H1 (cell line): ENCODE measurements around the gene LIPG. TPM values are rescaled to one million over a fixed set of nuclear protein-coding genes. Genes with fewer than 3 reads are reported as not detected.

Source experiments
- CBX8 ChIP-seq: fragments of 300-800, 300-1000 bp; sonication (generic); IDR thresholded peaks from 2 replicates; pipeline ENCODE4 v1.7.1; 2016; ENCODE audit warnings: low read depth, low read length, borderline replicate concordance
- CHD7 ChIP-seq: fragments of 300-600 bp; sonication (generic); IDR thresholded peaks from 2 replicates; pipeline ENCODE4 v1.7.1; 2012; ENCODE audit warnings: low read length, moderate library complexity, mild to moderate bottlenecking, inconsistent platforms; ENCODE audit not compliant: insufficient replicate concordance
- CTBP2 ChIP-seq: IDR thresholded peaks from 2 replicates; pipeline ENCODE4 v1.7.0; 2011; ENCODE audit warnings: borderline replicate concordance, mild to moderate bottlenecking, moderate library complexity, mixed read lengths, low read length; ENCODE audit not compliant: insufficient read depth, insufficient read length
- KDM1A ChIP-seq: fragments of 200-600, 300-600 bp; sonication (generic); IDR thresholded peaks from 2 replicates; pipeline ENCODE4 v1.7.1; 2016; ENCODE audit warnings: mild to moderate bottlenecking, low read length, borderline replicate concordance
- RXRA ChIP-seq: IDR thresholded peaks from 2 replicates; pipeline ENCODE4 v1.6.1; 2011; ENCODE audit warnings: low read depth, mild to moderate bottlenecking, low read length, moderate library complexity; ENCODE audit not compliant: insufficient read depth
- SAP30 ChIP-seq: fragments of 300-600 bp; sonication (generic); IDR thresholded peaks from 2 replicates; pipeline ENCODE4 v1.7.1; 2012; ENCODE audit warnings: low read length, moderate library complexity, mild to moderate bottlenecking, inconsistent platforms; ENCODE audit not compliant: insufficient read depth, insufficient replicate concordance
- SIN3A ChIP-seq, 2 experiments: IDR thresholded peaks in 1 of 2; conservative IDR thresholded peaks in 1 of 2; 2 replicates each; pipeline ENCODE4 v1.6.1; 2011 to 2012; ENCODE audit warnings: low read length in 2 of 2, improper control_type of control experiment in 1 of 2, low read depth in 1 of 2, mild to moderate bottlenecking in 1 of 2
- SP4 ChIP-seq: IDR thresholded peaks from 2 replicates; pipeline ENCODE4 v1.6.1; 2012; ENCODE audit warnings: low read length, inconsistent platforms
- TAF7 ChIP-seq: optimal IDR thresholded peaks from 2 replicates; pipeline ENCODE3; 2011; ENCODE audit warnings: low read depth, mild to moderate bottlenecking, inconsistent platforms, low read length, moderate library complexity, borderline replicate concordance
- TBP ChIP-seq: IDR thresholded peaks from 2 replicates; pipeline ENCODE4 v1.6.1; 2011; ENCODE audit warnings: low read depth, low read length, improper control_type of control experiment
- ZNF274 ChIP-seq: IDR thresholded peaks from 2 replicates; pipeline ENCODE4 v1.7.0; 2012; ENCODE audit warnings: low read length, borderline replicate concordance; ENCODE audit errors: extremely low read depth
- polyA plus RNA-seq, 7 experiments: library from polyadenylated mRNA; depleted of rRNA in 3 of 7; stranded (reverse) in 5 of 7; unstranded in 2 of 7; fragments of >200 nt in 5 of 7; fragments of 200-250 nt in 2 of 7; gene quantifications; 1 replicate in 5 of 7; 2 replicates in 1 of 7; 4 replicates in 1 of 7; pipeline versions ENCODE4 v1.2.1 to v1.2.3, GENCODE V29; 2011 to 2013; ENCODE audit warnings: missing spikeins in 2 of 7, mixed read lengths in 2 of 7
- total RNA-seq: library from RNA; stranded (reverse); fragmentation: NEBNext Ultra II Directional; extraction: Animal tissue kit (Norgen Biotek cat#: 25700); gene quantifications from 2 replicates; pipeline ENCODE4 v1.2.1, GENCODE V29; 2021

LIPG gene
- total and polyA plus RNA-seq, 2 of the 8 experiments (the other 6 are each of a cell fraction or from before 2014, with no cell fraction given): 9.2 to 9.8 TPM

GRCh38 chr18:49524349-49524748 lies 37.5 kb upstream of the LIPG start (continued):
- no peak for TF ChIP-seq CHD7
- no peak for TF ChIP-seq TAF7
- no peak for TF ChIP-seq RXRA
- TF ChIP-seq ZNF274: no peak
- TF ChIP-seq SAP30: no peak
- no peak for TF ChIP-seq CTBP2
- no peak for TF ChIP-seq TBP
- no peak for TF ChIP-seq KDM1A
- TF ChIP-seq SP4: no peak
- TF ChIP-seq SIN3A (conservative IDR thresholded peaks at IDR 0.05 in 1 of 2, IDR thresholded peaks at IDR 0.05 in 1 of 2; ENCODE audit: low read depth in 1 of 2, low read length in 2 of 2): no peak
- TF ChIP-seq CBX8: no peak
- TF ChIP-seq, all 59 proteins: peak for 0
